HEK293T (cell line): ENCODE measurements around the gene PAFAH1B1.
A peak's percentile ranks its signal among the peaks of the same experiment; 100 is the strongest.

Source experiments
- CTCF ChIA-PET: fragments of 350-600 bp; formaldehyde crosslinking; extraction: SDS; loops from one replicate; lab custom pipeline; 2021; ENCODE audit warnings: antibody characterized with exemption, inconsistent platforms; lab: Yijun Ruan, JAX
- POLR2A ChIA-PET: fragments of 350-600 bp; formaldehyde crosslinking; extraction: SDS; loops from one replicate; lab custom pipeline; 2020; ENCODE audit warnings: antibody characterized with exemption, inconsistent platforms; lab: Yijun Ruan, JAX
- DNase-seq: peaks from one replicate; pipeline ENCODE4 v3.0.0; 2012; ENCODE audit warnings: mixed read lengths; ENCODE audit errors: extremely low spot score
- ARNT ChIP-seq: fragments of 450-650 bp; IDR thresholded peaks from 2 replicates; pipeline ENCODE4 v1.6.1; 2017; ENCODE audit warnings: mild to moderate bottlenecking
- BHLHE40 ChIP-seq: fragments of 450-650 bp; IDR thresholded peaks from 2 replicates; pipeline ENCODE4 v1.6.1; 2016; ENCODE audit warnings: mild to moderate bottlenecking, moderate library complexity, borderline replicate concordance
- CTBP1 ChIP-seq: fragments of 450-650 bp; IDR thresholded peaks from 2 replicates; pipeline ENCODE4 v1.6.1; 2016; ENCODE audit warnings: borderline replicate concordance
- ELF4 ChIP-seq: fragments of 450-650 bp; IDR thresholded peaks from 2 replicates; pipeline ENCODE4 v1.6.1; 2017; ENCODE audit warnings: antibody characterized with exemption
- FOXA1 ChIP-seq: fragments of 450-650 bp; IDR thresholded peaks from 2 replicates; pipeline ENCODE4 v1.6.1; 2016; ENCODE audit warnings: mild to moderate bottlenecking
- FOXK2 ChIP-seq: fragments of 450-650 bp; IDR thresholded peaks from 2 replicates; pipeline ENCODE4 v1.6.1; 2016; ENCODE audit warnings: mild to moderate bottlenecking
- FOXM1 ChIP-seq: fragments of 450-650 bp; IDR thresholded peaks from 2 replicates; pipeline ENCODE4 v1.6.1; 2017; ENCODE audit warnings: mild to moderate bottlenecking, borderline replicate concordance
- HDGF ChIP-seq: fragments of 450-650 bp; IDR thresholded peaks from 2 replicates; pipeline ENCODE4 v1.6.1; 2017; ENCODE audit warnings: antibody characterized with exemption, borderline replicate concordance
- L3MBTL2 ChIP-seq: fragments of 450-650 bp; conservative IDR thresholded peaks from 2 replicates; pipeline ENCODE4 v1.6.1; 2016; ENCODE audit warnings: mild to moderate bottlenecking
- LEF1 ChIP-seq: fragments of 450-650 bp; IDR thresholded peaks from 2 replicates; pipeline ENCODE4 v1.6.1; 2017; ENCODE audit warnings: mild to moderate bottlenecking, borderline replicate concordance
- NFRKB ChIP-seq: fragments of 450-650 bp; IDR thresholded peaks from 2 replicates; pipeline ENCODE4 v1.6.1; 2016; ENCODE audit warnings: mild to moderate bottlenecking, moderate library complexity
- PKNOX1 ChIP-seq: fragments of 450-650 bp; IDR thresholded peaks from 2 replicates; pipeline ENCODE4 v1.6.1; 2016
- SP1 ChIP-seq: fragments of 450-650 bp; IDR thresholded peaks from 2 replicates; pipeline ENCODE4 v1.6.1; 2017
- SUZ12 ChIP-seq: fragments of 450-650 bp; IDR thresholded peaks from 2 replicates; pipeline ENCODE4 v1.6.1; 2016; ENCODE audit warnings: mild to moderate bottlenecking
- TARDBP ChIP-seq: fragments of 450-650 bp; IDR thresholded peaks from 2 replicates; pipeline ENCODE4 v1.6.1; 2016
- ZNF384 ChIP-seq: fragments of 450-650 bp; IDR thresholded peaks from 2 replicates; pipeline ENCODE4 v1.6.1; 2016

Gene PAFAH1B1

GRCh38 chr17:2710803-2711607 lies 117.6 kb downstream of the PAFAH1B1 start:
- TF ChIP-seq L3MBTL2 = peak; percentile 86
- no peak for TF ChIP-seq SUZ12
- DNase-seq = peak; percentile 32
- CTCF ChIA-PET = no interaction called here
- POLR2A ChIA-PET = interaction anchor here (1.1 to 1.3 kb wide), 2 partner anchors 24 to 45 kb away, joined by 3 read pairs; no protein-coding TSS in a partner anchor

- DNase-seq = peak; percentile 87
- ChIA-PET CTCF (no interaction called here), POLR2A (no interaction called here)
- TF ChIP-seq FOXK2 (no peak), BHLHE40 (no peak), FOXM1 (no peak), L3MBTL2 (peak; percentile 84), TARDBP (peak; percentile 58; the same call in 1 of the 2 replicates)
Observed at GRCh38 chr17:2711608-2712299, 118.3 kb downstream of the PAFAH1B1 start, which contains the start of gene CLUH. TSS of gene CLUH (minus strand) at chr17:2711764. CDS start at chr17:2711661, 103 bp downstream.

DNA sequence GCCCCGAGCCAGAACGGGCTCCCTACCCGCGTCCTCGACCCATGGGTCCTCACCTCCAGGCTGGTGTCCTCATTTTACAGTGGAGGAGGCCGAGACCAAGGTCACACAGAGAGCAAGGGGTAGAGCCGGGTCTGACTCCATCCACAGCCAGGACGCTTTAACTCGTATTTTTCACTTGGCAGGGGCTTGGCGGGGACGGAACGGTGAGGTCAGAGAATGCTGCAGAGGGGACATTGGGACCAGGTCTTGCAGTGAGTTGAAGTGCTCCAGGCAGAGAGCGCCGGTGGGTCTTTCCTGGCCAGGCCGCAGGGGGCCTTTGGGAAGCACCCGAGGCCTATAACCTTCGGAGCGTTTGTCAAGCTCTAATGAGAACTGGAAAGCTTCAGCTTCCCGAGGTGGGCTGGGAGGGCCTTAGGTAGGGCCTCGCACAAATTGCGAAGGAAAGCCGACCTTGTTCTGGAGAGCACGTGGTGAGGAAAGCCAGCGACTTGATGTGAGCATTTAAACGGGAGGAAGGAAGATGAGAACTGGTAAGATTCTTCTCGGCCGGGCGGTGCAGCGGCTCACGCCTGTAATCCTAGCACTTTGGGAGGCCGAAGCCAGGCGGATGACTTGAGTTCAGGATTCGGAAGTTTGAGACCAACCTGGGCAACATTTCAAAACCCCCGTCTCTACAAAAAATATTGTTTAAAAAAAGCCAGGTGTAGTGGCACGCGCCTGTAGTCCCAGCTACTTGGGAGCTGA lies 119.0 kb downstream of the PAFAH1B1 start:
- POLR2A ChIA-PET = no interaction called here
- peak; percentile 18 for DNase-seq

DNA sequence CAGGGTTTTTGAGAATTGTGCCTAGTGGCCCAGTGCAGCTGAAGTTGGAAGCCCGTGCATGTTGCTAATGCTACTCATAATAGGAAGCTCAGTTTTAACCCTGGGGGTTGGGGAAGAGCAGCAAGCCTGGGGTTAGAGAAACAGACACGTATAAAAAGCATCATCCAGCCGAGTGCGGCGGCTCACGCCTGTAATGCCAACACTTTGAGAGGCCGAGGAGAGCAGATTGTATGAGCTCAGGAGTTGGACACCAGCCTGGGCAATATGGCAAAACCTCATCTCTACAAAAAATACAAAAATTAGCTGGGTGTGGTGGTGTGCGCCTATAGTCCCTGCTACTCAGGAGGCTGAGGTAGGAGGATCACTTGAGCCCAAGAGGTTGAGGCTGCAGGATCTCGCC lies 120.4 kb downstream of the PAFAH1B1 start:
- POLR2A ChIA-PET = no interaction called here
- CTCF ChIA-PET = no interaction called here
- no peak for TF ChIP-seq FOXM1
- TF ChIP-seq SP1 = no peak
- no peak for TF ChIP-seq L3MBTL2
- TF ChIP-seq BHLHE40 = no peak
- TF ChIP-seq ELF4 = no peak
- TF ChIP-seq SUZ12 = no peak
- TF ChIP-seq PKNOX1 = no peak
- no peak for TF ChIP-seq NFRKB
- TF ChIP-seq ZNF384 = no peak
- TF ChIP-seq TARDBP = no peak
- no peak for TF ChIP-seq LEF1
- no peak for TF ChIP-seq FOXK2
- no peak for TF ChIP-seq CTBP1
- TF ChIP-seq FOXA1 = no peak
- DNase-seq = no peak

More for the DNA sequence above, 119.0 kb downstream of the PAFAH1B1 start:
- TF ChIP-seq L3MBTL2 (peak; percentile 43), PKNOX1 (no peak), CTBP1 (no peak), TARDBP (no peak), SUZ12 (no peak), ZNF384 (no peak), NFRKB (no peak)
- CTCF ChIA-PET = no interaction called here

- ChIA-PET POLR2A (no interaction called here), CTCF (no interaction called here)
- no peak for DNase-seq
- TF ChIP-seq TARDBP = no peak
- TF ChIP-seq ARNT = no peak
- no peak for TF ChIP-seq SP1
- no peak for TF ChIP-seq NFRKB
- no peak for TF ChIP-seq FOXK2
- no peak for TF ChIP-seq ZNF384
- TF ChIP-seq LEF1 = no peak
- no peak for TF ChIP-seq FOXA1
- no peak for TF ChIP-seq CTBP1
- TF ChIP-seq HDGF = no peak
- TF ChIP-seq SUZ12 = no peak
- no peak for TF ChIP-seq ELF4
- no peak for TF ChIP-seq FOXM1
- no peak for TF ChIP-seq PKNOX1
- no peak for TF ChIP-seq L3MBTL2
- no peak for TF ChIP-seq BHLHE40
Observed at GRCh38 chr17:2716649-2717048, 123.2 kb downstream of the PAFAH1B1 start.
